OCI-M2 (cell line): ENCODE measurements around the gene DNAJC5.
"Not testable (repeated sequence)": the region's sequence is repeated elsewhere in the genome, so short reads cannot be mapped to it uniquely, and the experiment has no call there.

Experiments used
- DNase-seq: peaks from one replicate; lab custom pipeline; 2025; ENCODE audit not compliant: unreplicated experiment; lab: John Stamatoyannopoulos, UW

Gene DNAJC5

DNA sequence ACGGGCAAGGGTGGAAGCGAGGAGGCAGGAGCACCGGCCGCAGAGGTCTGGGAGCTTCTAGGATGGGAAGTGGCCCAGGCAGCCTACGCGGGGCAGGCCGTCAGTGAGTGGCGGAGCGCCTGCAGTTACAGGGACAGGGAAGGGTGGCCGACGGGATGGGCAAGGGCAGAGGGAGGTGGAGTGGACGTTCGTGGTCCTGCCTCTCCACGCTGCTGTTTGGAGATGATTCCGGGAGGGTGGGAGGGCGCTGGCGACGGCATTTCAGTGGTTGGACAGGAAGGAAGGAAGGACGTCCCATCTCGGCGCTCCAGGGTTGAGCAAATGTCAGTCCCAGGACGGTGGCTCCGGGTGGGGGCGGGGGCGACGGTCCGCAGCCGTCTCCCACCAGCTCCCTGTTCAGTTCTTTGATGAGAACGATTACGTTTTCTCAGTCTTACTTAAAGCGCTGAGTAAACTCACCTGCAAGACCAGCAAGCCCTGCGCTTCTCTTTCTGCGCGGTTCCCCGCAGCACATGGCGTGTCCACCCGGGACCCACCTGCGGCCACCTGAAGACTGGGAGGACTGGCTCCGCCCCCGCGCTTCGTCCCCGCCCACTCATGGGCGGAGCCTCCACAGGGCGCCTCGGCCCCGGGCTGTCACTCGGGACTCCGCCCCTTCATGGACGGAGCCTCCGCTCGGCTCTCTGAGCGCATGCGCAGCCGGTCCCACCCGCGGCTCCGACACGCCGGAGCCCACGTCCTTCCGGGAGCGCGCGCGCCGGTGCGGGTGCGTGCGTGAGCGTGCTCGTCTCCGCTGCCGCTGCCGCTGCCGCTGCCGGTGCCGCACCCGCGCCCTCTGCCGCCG is at the start of gene DNAJC5:
Gene DNAJC5, plus strand, starts transcription at position 769 of the 844 bp plus-strand sequence. CDS start 33,220 bp downstream, outside the sequence.
- peak; percentile 79 for DNase-seq

DNA sequence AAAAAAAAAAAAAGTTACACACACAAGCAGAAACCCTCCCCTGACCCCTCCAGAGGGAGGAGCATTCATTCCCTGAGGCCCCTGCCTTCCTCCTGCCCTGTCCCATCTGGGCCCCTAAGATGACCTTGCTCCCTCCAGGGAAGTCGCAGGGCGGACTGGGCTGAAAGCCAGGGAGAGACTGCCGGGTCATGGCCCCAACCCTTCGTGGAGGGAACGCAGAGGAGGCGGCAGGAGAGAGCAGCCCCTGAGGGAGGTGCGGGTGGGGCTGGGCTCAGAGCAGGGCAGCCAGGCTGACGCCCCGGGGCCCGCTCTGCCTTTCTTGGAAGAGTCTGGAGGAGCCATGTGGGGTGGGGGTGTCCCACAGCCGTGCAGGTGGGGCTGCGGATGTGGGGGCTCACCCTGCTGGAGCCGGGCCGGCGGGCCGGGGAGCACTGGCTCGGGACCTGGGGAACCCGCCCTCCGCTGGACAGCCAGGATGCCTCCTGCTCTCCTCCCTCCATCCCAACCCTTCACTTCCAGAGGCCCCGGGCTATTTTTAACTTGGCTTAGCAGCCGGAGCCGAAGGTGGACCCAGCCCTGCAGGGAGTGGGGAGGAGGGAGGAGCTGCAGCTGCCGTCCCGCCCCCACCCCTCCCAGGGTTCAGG is 48.7 kb upstream of the DNAJC5 start:
- no peak for DNase-seq

DNA sequence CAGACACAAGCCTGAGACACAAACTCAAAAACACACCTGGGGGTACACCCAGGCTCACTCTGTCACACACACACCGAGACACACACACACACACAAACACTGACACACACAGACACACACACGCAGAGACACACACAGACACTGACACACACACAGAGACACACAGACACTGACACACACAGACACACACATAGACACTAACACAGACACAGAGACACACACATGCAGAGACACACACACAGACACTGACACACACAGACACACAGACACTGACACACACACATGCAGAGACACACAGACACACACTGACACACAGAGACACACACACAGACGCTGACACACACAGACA is 48.1 kb upstream of the DNAJC5 start:
- DNase-seq = no peak

- no peak for DNase-seq
Observed at GRCh38 chr20:63847237-63848002, 47.5 kb upstream of the DNAJC5 start.

GRCh38 chr20:63848003-63848911 is 46.7 kb upstream of the DNAJC5 start:
- DNase-seq = no peak

DNA sequence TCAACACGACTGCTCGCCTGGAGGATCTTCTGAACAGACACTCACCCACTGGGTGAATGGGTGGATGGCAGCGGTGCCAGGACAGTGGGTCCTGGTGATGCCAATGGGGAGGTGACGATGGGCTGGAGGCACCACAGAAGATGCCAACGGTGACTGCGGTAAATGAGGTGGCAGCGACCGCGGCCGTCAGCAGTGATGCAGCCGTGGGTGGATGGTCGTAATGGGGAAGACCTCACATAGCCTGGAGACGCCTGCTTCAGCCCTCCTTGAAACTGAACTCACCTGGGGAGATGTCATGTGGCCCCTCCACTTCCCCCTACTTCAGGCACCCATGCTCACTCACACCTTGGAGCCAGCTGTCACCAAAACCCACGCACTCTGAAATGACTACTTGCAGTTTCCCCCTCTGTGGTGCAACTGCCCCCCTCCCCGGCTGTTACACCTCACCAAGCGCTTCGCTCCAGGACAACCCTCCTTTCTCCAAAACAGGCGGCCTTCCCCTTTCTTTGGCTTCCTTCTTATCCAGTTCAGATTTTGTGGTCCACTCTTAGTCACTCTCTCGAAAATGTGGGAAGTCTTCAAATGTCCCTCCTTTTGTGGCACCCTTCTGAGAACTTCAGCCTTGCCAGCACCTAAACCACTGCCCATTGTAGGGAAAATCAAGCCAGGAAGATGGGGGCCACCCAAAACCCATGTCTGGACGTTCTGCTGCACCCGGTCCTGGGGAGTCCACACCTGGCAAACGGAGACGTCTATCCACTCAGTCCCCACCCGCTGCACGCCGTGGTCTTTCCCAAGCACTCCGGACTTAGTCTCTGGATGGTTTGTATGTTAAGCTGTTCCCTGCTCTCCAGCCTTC is 44.0 kb upstream of the DNAJC5 start:
- DNase-seq = no peak

DNA sequence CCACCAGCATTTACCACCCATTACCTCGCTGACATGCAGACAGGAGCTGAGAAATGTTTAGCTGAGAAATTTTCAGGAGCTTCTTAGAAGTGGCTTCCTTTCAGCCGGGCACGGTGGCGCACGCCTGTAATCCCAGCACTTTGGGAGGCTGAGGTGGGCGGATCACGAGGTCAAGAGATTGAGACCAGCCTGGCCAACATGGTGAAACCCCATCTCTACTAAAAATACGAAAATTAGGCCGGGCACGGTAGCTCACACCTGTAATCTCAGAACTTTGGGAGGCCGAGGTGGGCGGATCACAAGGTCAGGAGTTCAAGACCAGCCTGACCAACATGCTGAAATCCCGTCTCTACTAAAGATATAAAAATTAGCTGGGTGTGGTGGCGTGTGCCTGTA is 43.4 kb upstream of the DNAJC5 start:
- DNase-seq = not testable (repeated sequence)

DNA sequence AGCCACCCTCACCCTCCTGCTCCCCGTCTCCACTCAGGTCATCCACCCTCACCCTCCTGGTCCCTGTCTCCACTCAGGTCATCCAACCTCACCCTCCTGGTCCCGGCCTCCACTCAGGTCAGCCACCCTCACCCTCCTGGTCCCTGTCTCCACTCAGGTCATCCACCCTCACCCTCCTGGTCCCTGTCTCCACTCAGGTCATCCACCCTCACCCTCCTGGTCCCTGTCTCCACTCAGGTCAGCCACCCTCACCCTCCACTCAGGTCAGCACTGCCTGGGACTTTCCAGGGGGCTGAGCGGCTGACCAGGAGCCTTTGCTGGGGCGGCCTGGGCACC is 41.2 kb upstream of the DNAJC5 start:
- not testable (repeated sequence) for DNase-seq

GRCh38 chr20:63854069-63854765 is 40.7 kb upstream of the DNAJC5 start:
- no peak for DNase-seq

GRCh38 chr20:63854766-63855362 is 40.1 kb upstream of the DNAJC5 start:
- DNase-seq = no peak

DNA sequence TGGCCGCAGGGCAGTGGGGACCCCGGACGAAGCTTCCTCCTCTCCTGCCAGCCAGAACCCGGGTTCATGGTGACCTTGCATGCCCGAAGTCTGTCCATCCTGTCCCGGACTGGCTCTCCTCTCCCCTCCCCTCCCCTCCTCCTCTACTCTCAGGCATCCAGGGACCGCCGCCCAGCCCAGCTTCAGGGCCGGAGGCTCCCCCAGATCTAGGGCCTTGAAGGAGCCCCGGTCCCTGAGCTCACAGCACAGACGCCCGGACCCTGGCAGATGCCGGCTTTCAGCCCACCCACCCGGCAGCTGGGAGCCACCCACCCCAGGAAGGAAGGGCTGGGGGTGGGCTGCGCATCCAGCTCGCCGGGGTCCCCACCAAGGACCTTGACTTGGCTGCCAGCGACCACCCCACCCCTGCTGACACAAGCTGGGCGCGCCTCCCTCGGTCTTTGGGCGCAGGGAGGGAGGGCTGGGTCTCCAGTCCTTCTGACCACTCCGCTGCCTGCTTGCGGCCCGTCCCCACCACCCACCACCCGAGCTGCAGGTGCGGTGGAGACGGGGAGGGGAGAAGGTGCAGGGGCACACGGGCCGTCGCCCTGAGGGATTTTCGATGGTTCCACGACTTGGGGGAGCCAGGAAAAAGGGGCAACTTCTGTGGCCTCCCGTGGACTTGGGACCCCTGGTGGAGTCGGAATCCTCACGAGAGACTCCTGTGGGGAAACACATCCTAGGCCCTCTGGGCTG is 39.4 kb upstream of the DNAJC5 start:
- DNase-seq = no peak

DNA sequence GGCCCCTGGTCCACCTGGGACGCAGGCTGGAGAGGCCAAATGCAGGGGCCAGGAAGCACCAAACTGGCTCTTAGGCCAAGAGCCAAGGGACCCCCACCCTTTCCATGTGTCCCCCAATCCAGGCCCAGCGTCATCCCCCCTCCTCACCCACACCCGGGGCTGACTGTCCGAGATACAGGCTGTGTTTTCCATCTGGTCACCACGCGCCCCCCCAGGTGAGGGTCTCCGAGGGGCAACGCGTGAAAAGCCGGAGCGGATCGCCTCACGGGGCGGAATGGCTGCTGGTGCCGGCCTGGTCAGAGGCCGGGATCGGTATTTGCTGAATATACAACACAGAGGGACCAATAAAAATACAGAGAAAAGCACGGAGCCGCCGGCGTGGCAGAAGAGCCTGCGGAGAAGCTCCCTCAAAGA is 38.8 kb upstream of the DNAJC5 start:
- no peak for DNase-seq

DNA sequence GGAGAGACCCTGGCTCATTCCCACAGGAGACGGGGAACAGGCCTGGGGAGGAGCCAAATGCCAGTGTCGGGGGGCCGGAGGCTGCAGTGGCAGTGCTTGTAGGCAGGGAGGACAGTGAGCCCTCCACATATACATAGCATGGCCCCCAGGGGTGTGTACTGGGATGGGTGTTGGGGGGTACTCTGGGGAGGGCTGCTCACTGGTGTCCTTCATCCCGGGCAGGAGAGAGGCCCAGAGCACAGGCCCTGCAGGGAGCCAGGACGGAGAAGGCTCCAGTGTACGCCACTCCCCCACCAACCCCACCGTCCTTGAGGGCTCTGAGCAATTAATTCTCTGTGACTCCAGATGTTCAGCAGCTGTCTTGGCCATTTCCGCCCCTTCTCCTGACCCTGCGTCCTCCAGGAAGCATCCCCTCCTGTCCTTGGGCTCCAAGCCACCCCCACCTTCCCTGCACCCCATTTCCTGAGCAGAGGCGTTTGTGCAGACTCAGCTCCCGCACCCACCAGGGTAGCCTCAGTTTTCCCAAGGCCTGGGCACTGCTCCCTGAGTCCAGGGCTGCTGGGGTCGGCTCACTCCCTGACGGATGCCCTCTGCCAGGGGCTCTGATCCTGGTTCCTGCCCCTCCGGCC is 37.0 kb upstream of the DNAJC5 start:
- DNase-seq = no peak

GRCh38 chr20:63858393-63859165 is 36.3 kb upstream of the DNAJC5 start:
- DNase-seq = no peak

DNA sequence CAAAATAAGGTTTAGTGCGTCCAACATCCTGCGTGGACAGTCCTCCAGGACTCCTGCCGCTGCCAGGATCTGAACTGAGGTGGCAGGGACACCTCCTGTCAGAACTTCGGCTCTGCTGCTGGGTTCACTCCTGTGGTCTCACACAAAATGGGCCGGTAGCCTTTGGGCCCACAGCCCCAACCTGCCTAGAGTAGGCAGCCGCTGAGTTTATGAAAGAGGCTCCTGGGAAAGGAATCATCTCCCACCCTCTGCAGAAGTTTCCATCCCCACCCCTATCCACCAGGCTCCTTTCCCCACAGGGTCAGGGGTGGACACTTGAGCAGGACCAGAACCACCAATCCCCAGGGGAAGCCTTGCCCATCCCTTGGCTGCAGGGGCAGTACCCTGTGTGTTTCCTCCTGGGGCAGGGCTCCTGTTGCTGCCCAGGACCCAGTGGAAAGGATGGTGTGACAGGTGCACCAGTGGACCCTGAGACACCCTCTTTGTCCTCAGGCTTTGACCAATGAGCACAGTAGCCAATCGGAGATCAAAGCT is 35.7 kb upstream of the DNAJC5 start:
- no peak for DNase-seq

DNA sequence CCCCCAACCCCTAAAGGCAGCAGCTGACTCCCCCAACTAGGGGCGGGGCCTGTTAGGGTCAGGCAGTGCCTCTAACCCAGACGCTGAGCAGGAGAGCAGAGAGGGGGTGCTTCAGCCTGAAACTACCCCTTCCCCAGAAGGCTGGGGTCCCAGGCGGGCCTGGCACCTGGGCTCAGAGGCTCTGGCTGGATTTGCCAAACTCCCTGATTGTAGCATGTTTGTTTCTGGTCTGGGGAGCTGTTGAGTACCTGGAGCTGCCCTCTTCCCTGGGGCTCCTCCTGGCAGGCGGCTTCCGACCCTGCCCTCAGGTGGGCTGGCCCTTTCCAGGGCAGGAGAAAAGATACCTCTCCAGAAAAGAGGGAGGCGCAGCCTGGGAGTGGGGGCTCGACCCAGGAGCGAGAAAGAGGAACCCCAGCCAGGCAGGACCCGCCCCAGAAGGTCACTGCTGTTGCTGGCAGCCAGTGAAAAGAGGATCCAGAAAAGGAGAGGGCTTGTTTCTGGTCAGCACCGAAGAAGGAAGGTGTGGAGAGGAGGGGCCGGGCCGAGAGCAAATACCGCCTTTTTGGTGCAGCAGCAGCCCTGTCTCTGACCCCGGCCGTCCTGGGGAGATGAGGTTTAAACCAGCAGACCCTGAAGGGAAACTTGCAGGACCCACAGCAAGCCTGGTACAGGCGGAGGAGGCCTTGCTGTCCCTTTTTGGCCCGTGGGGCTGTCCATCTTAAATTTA is 34.4 kb upstream of the DNAJC5 start:
- DNase-seq = no peak
